ENCODE results near the gene LY86. TPM values are rescaled to one million over a fixed set of nuclear protein-coding genes. Genes with fewer than 3 reads are reported as not detected.

Gene LY86
- total and polyA plus RNA-seq, 9 of the 15 experiments (the other 6 are each of a cell fraction or from before 2014, with no cell fraction given): 0.08 to 0.20 TPM; not detected in 7

DNA sequence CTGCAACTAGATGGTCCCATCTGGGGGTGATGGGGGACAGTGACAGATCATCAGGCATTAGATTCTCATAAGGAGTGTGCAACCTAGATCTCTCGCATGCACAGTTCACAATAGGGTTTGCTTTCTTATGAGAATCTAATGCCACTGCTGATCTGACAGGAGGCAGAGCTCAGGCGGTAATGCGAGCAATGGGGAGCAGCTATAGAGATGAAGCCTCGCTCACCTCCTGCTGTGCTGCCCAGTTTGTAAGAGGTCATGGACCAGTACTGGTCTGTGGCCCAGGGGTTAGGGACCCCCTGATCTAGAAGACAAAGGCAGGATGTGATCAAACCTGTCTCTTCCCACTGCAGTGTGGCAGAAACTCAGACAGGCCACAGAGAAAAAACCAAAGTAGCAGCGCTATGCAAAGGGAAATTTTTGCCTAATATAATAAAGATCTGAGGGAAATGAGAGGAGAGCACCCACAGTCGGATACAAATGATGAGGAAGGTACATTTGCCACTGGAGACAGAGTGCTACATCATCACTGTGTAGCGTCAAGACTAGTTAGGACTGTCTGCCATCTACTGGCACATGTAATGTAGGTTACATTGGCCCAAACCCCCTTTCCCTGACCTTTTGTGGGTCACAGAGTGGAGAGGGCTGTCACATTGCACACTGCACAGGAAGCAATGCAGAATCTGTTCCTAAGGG, 4.1 kb upstream of the LY86 start (continued):
- TF ChIP-seq, protein P1, sequence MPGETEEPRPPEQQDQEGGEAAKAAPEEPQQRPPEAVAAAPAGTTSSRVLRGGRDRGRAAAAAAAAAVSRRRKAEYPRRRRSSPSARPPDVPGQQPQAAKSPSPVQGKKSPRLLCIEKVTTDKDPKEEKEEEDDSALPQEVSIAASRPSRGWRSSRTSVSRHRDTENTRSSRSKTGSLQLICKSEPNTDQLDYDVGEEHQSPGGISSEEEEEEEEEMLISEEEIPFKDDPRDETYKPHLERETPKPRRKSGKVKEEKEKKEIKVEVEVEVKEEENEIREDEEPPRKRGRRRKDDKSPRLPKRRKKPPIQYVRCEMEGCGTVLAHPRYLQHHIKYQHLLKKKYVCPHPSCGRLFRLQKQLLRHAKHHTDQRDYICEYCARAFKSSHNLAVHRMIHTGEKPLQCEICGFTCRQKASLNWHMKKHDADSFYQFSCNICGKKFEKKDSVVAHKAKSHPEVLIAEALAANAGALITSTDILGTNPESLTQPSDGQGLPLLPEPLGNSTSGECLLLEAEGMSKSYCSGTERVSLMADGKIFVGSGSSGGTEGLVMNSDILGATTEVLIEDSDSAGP (CRISPR knock-in tag; IDR thresholded peaks at IDR 0.05): no peak
- TF ChIP-seq, protein P2, sequence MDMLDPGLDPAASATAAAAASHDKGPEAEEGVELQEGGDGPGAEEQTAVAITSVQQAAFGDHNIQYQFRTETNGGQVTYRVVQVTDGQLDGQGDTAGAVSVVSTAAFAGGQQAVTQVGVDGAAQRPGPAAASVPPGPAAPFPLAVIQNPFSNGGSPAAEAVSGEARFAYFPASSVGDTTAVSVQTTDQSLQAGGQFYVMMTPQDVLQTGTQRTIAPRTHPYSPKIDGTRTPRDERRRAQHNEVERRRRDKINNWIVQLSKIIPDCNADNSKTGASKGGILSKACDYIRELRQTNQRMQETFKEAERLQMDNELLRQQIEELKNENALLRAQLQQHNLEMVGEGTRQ (CRISPR knock-in tag; IDR thresholded peaks at IDR 0.05): no peak
- TF ChIP-seq NR3C1 (CRISPR knock-in tag; IDR thresholded peaks at IDR 0.05): no peak
- TF ChIP-seq, protein P3, sequence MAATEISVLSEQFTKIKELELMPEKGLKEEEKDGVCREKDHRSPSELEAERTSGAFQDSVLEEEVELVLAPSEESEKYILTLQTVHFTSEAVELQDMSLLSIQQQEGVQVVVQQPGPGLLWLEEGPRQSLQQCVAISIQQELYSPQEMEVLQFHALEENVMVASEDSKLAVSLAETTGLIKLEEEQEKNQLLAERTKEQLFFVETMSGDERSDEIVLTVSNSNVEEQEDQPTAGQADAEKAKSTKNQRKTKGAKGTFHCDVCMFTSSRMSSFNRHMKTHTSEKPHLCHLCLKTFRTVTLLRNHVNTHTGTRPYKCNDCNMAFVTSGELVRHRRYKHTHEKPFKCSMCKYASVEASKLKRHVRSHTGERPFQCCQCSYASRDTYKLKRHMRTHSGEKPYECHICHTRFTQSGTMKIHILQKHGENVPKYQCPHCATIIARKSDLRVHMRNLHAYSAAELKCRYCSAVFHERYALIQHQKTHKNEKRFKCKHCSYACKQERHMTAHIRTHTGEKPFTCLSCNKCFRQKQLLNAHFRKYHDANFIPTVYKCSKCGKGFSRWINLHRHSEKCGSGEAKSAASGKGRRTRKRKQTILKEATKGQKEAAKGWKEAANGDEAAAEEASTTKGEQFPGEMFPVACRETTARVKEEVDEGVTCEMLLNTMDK (IDR thresholded peaks at IDR 0.05; ENCODE audit: borderline replicate concordance, insufficient read depth, low read depth, low read length, poor library complexity, severe bottlenecking): no peak
- TF ChIP-seq ZNF707 (CRISPR knock-in tag; conservative IDR thresholded peaks at IDR 0.05): no peak
- TF ChIP-seq, protein P4, sequence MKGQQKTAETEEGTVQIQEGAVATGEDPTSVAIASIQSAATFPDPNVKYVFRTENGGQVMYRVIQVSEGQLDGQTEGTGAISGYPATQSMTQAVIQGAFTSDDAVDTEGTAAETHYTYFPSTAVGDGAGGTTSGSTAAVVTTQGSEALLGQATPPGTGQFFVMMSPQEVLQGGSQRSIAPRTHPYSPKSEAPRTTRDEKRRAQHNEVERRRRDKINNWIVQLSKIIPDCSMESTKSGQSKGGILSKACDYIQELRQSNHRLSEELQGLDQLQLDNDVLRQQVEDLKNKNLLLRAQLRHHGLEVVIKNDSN (CRISPR knock-in tag; IDR thresholded peaks at IDR 0.05): no peak
- TF ChIP-seq HDAC8 (tag; IDR thresholded peaks at IDR 0.05): no peak
- no peak for TF ChIP-seq CHD2 (IDR thresholded peaks at IDR 0.05; ENCODE audit: low read depth, low read length)
- TF ChIP-seq BHLHE40 (IDR thresholded peaks at IDR 0.05; ENCODE audit: low read length): peak; percentile 74
- TF ChIP-seq, protein P5, sequence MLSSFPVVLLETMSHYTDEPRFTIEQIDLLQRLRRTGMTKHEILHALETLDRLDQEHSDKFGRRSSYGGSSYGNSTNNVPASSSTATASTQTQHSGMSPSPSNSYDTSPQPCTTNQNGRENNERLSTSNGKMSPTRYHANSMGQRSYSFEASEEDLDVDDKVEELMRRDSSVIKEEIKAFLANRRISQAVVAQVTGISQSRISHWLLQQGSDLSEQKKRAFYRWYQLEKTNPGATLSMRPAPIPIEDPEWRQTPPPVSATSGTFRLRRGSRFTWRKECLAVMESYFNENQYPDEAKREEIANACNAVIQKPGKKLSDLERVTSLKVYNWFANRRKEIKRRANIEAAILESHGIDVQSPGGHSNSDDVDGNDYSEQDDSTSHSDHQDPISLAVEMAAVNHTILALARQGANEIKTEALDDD (IDR thresholded peaks at IDR 0.05): 0 out of 2 replicates have a peak, but pooled peaks have one; percentile 48
- TF ChIP-seq CSDE1 (IDR thresholded peaks at IDR 0.05): no peak
- no peak for TF ChIP-seq ARNT (IDR thresholded peaks at IDR 0.05)
- TF ChIP-seq, protein P6, sequence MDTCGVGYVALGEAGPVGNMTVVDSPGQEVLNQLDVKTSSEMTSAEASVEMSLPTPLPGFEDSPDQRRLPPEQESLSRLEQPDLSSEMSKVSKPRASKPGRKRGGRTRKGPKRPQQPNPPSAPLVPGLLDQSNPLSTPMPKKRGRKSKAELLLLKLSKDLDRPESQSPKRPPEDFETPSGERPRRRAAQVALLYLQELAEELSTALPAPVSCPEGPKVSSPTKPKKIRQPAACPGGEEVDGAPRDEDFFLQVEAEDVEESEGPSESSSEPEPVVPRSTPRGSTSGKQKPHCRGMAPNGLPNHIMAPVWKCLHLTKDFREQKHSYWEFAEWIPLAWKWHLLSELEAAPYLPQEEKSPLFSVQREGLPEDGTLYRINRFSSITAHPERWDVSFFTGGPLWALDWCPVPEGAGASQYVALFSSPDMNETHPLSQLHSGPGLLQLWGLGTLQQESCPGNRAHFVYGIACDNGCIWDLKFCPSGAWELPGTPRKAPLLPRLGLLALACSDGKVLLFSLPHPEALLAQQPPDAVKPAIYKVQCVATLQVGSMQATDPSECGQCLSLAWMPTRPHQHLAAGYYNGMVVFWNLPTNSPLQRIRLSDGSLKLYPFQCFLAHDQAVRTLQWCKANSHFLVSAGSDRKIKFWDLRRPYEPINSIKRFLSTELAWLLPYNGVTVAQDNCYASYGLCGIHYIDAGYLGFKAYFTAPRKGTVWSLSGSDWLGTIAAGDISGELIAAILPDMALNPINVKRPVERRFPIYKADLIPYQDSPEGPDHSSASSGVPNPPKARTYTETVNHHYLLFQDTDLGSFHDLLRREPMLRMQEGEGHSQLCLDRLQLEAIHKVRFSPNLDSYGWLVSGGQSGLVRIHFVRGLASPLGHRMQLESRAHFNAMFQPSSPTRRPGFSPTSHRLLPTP (IDR thresholded peaks at IDR 0.05; ENCODE audit: borderline replicate concordance, extremely low read depth, insufficient read length): no peak
- TF ChIP-seq, protein P7, sequence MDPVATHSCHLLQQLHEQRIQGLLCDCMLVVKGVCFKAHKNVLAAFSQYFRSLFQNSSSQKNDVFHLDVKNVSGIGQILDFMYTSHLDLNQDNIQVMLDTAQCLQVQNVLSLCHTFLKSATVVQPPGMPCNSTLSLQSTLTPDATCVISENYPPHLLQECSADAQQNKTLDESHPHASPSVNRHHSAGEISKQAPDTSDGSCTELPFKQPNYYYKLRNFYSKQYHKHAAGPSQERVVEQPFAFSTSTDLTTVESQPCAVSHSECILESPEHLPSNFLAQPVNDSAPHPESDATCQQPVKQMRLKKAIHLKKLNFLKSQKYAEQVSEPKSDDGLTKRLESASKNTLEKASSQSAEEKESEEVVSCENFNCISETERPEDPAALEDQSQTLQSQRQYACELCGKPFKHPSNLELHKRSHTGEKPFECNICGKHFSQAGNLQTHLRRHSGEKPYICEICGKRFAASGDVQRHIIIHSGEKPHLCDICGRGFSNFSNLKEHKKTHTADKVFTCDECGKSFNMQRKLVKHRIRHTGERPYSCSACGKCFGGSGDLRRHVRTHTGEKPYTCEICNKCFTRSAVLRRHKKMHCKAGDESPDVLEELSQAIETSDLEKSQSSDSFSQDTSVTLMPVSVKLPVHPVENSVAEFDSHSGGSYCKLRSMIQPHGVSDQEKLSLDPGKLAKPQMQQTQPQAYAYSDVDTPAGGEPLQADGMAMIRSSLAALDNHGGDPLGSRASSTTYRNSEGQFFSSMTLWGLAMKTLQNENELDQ (CRISPR knock-in tag; IDR thresholded peaks at IDR 0.05; ENCODE audit: borderline replicate concordance): no peak
- TF ChIP-seq NFE2 (IDR thresholded peaks at IDR 0.05; ENCODE audit: low read depth): 0 out of 2 replicates have a peak, but pooled peaks have one; percentile 33
